Esophagus muscularis mucosa (tissue), 3 donors: ENCODE data around the gene HS6ST3.

ENCODE experiments used
- POLR2A ChIP-seq: fragments of 450-650 bp; IDR thresholded peaks from one replicate; pipeline ENCODE4 v1.6.1; 2017; ENCODE audit warnings: antibody characterized with exemption, moderate library complexity, mild to moderate bottlenecking, low read depth
- TF ChIP-seq, protein P1 (sequence below), 3 experiments: fragments of 200-600 bp in 2 of 3; fragments of 450-650 bp in 1 of 3; sonication (generic) in 2 of 3; IDR thresholded peaks; one replicate each; pipeline ENCODE4 v1.5.1; 2017 to 2019; ENCODE audit warnings: antibody characterized with exemption in 3 of 3, mild to moderate bottlenecking in 2 of 3, moderate library complexity in 1 of 3

- no peak for TF ChIP-seq POLR2A
- TF ChIP-seq, protein P1, sequence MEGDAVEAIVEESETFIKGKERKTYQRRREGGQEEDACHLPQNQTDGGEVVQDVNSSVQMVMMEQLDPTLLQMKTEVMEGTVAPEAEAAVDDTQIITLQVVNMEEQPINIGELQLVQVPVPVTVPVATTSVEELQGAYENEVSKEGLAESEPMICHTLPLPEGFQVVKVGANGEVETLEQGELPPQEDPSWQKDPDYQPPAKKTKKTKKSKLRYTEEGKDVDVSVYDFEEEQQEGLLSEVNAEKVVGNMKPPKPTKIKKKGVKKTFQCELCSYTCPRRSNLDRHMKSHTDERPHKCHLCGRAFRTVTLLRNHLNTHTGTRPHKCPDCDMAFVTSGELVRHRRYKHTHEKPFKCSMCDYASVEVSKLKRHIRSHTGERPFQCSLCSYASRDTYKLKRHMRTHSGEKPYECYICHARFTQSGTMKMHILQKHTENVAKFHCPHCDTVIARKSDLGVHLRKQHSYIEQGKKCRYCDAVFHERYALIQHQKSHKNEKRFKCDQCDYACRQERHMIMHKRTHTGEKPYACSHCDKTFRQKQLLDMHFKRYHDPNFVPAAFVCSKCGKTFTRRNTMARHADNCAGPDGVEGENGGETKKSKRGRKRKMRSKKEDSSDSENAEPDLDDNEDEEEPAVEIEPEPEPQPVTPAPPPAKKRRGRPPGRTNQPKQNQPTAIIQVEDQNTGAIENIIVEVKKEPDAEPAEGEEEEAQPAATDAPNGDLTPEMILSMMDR (IDR thresholded peaks at IDR 0.05) = no peak
Observed at GRCh38 chr13:96769874-96770273, 680.0 kb downstream of the HS6ST3 start.
